Uterus (tissue), 4 donors: ENCODE data around the gene HOXA6. TPM values are rescaled to one million over a fixed set of nuclear protein-coding genes. Genes with fewer than 3 reads are reported as not detected.

Experiments used
- DNase-seq, 2 donors: peaks; one replicate each; pipeline ENCODE4 v3.0.0-alpha.2; 2019 to 2020
- H3K27ac ChIP-seq, 2 donors: fragments of 200-600 bp; sonication (generic); 1 replicate in 1 of 2; 2 replicates in 1 of 2; pipeline ENCODE4 v1.5.1; 2016 to 2018
- H3K27me3 ChIP-seq, 2 donors: fragments of 200-600 bp; sonication (generic); one replicate each; pipeline ENCODE4 v1.5.1; 2018 to 2019; ENCODE audit warnings: control low read depth in 1 of 2
- H3K36me3 ChIP-seq, 2 donors: fragments of 200-600 bp; sonication (generic); one replicate each; pipeline ENCODE4 v1.5.1; 2019; ENCODE audit warnings: control low read depth in 1 of 2
- H3K4me1 ChIP-seq, 2 donors: fragments of 200-600 bp; sonication (generic); one replicate each; pipeline ENCODE4 v1.5.1; 2018 to 2019; ENCODE audit warnings: control low read depth in 1 of 2
- H3K4me3 ChIP-seq, 2 donors: fragments of 200-600 bp; sonication (generic); 1 replicate in 1 of 2; 2 replicates in 1 of 2; pipeline ENCODE4 v1.5.1; 2018 to 2019; ENCODE audit warnings: mild to moderate bottlenecking in 1 of 2
- H3K9me3 ChIP-seq, 2 donors: fragments of 200-600 bp; sonication (generic); one replicate each; pipeline ENCODE4 v1.5.1; 2019; ENCODE audit warnings: control low read depth in 1 of 2
- CTCF ChIP-seq, 4 experiments: fragments of 200-600 bp in 2 of 4; fragments of 450-650 bp in 2 of 4; sonication (generic) in 2 of 4; IDR thresholded peaks; one replicate each; pipeline ENCODE4 v1.5.1; 2016 to 2019; ENCODE audit warnings: antibody characterized with exemption in 4 of 4, mild to moderate bottlenecking in 2 of 4, moderate library complexity in 1 of 4
- POLR2A ChIP-seq, 2 donors: fragments of 450-650 bp; IDR thresholded peaks; one replicate each; pipeline ENCODE4 v1.6.1; 2016; ENCODE audit warnings: antibody characterized with exemption in 2 of 2, mild to moderate bottlenecking in 1 of 2, moderate library complexity in 1 of 2
- intact Hi-C: fragments of 100-400 bp; cut with DNase I; formaldehyde crosslinking; loops from one replicate; pipeline ENCODE4 v1.15.1; 2023; ENCODE audit warnings: low total_unique reads
- total RNA-seq, 4 donors: library from RNA; depleted of rRNA in 3 of 4; stranded (reverse); fragments of >200 nt in 3 of 4; gene quantifications; one replicate each; pipeline versions ENCODE4 v1.1.0 to v1.2.4, GENCODE V29; 2014 to 2023
- donor health status: DM: yes; HTN: yes; CAD: no.

Gene HOXA6
- total RNA-seq, 4 donors from 2014 or later = 1.8 to 19.1 (median 15.4) TPM

- peak; percentile 19 to 22 for DNase-seq
- H3K27ac ChIP-seq = peak overlapping the region; percentile 94 to 96
- no peaks in the 10 kb centered on the region for H3K27me3 ChIP-seq
- intact Hi-C loops = loop anchor here (5.0 kb wide), 1 partner anchor 1327 kb away; no protein-coding TSS in a partner anchor
- TF ChIP-seq POLR2A (IDR thresholded peaks at IDR 0.05) = no peak
- no peak for TF ChIP-seq CTCF (IDR thresholded peaks at IDR 0.05)
- peak overlapping the region; percentile 56 to 79 for H3K4me3 ChIP-seq
- no peaks in the 10 kb centered on the region for H3K9me3 ChIP-seq
- no peaks in the 10 kb centered on the region for H3K36me3 ChIP-seq
- no peaks in the 10 kb centered on the region for H3K4me1 ChIP-seq
Observed at GRCh38 chr7:27183682-27184336, 36.2 kb upstream of the HOXA6 start.

DNA sequence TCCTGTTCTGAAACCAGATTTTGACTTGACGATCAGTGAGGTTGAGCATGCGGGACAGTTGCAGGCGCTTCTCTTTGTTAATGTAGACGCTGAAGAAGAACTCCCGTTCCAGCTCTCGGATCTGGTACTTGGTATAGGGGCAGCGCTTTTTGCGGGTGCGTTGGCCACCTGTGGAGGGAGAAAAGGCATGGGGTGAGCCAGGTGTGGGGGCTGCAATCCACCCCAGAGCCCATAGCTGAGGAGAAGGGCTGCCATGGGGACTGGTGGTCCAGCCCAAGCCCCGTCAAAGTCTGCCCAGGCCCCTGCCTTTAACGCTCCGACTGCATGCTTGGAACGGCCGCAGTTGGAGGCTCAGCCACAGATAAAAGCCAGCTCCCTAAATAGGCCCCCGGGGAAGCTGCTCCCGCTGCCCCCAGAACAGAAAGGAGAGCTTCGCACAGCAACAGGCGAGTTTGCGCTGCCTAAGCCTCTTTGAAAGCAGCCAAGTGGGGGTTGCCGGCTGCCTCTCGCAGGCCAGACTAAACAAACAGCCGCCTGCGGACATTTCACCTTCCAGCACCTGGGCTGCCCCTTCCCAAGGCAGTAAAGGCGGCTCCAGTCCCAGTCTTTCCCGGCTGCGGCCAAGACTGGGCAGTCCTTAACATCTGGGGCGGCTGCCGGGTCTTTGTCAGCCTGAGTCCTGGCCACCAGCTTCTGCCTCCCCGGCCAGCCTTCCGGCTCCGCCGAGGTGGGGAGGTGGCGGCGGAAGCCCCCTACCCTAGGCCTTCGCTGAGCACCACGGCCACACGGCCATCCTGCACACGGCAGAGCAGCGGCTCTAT, 35.5 kb upstream of the HOXA6 start:
- H3K36me3 ChIP-seq = no peaks in the 10 kb centered on the region
- H3K4me1 ChIP-seq = no peaks in the 10 kb centered on the region
- H3K27ac ChIP-seq = peak overlapping the region; percentile 94 to 96
- intact Hi-C loops = loop anchor here (5.0 kb wide), 1 partner anchor 1326 kb away; no protein-coding TSS in a partner anchor
- no peaks in the 10 kb centered on the region for H3K9me3 ChIP-seq
- peak overlapping the region; percentile 56 to 79 for H3K4me3 ChIP-seq
- no peaks in the 10 kb centered on the region for H3K27me3 ChIP-seq
- TF ChIP-seq CTCF (IDR thresholded peaks at IDR 0.05) = no peak
- TF ChIP-seq POLR2A (IDR thresholded peaks at IDR 0.05) = no peak
- peak; percentile 27 to 32 for DNase-seq

DNA sequence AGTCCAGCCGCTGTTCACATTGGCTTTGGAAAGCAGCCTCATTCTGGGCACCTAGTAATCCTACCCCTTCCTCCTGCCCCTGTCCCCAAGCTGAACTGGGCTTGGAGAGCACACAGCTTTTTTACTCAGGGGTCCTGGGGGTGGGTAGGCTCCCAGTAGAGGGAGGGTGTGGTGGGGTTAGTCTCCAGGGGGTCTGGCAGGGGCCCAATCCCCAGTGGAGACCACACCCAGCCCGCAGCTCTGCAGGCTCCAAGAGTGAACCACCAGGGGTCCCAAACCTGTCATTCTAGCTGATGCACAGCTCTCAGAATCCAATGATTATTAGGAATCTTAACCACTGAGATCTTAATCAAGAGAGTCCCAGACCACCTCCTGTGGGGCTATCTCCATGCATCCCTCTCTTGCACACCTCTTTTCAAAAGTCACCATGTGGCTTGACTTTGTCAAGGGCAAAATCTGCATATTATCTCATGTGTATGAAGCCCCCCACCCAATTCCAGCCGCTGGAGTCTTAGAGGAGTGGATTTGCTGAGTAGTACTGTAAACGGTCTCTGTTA, 34.8 kb upstream of the HOXA6 start:
- DNase-seq = peak; percentile 26 to 35
- no peaks in the 10 kb centered on the region for H3K4me1 ChIP-seq

GRCh38 chr7:27181795-27182275, 34.3 kb upstream of the HOXA6 start:
- peak; percentile 43 to 47 for DNase-seq
- Histone ChIP-seq H3K9me3 (no peaks in the 10 kb centered on the region), H3K4me3 (peak overlapping the region; percentile 56 to 79), H3K27me3 (no peaks in the 10 kb centered on the region), H3K4me1 (no peaks in the 10 kb centered on the region), H3K36me3 (no peaks in the 10 kb centered on the region), H3K27ac (peak overlapping the region; percentile 94 to 96)
- no peak for TF ChIP-seq POLR2A (IDR thresholded peaks at IDR 0.05)
- TF ChIP-seq CTCF (IDR thresholded peaks at IDR 0.05) = no peak
- intact Hi-C loops = loop anchor here (5.0 kb wide), 1 partner anchor 1325 kb away; no protein-coding TSS in a partner anchor

More for the DNA sequence above, 34.8 kb upstream of the HOXA6 start:
- TF ChIP-seq CTCF (IDR thresholded peaks at IDR 0.05) (no peak), POLR2A (IDR thresholded peaks at IDR 0.05) (no peak)
- Histone ChIP-seq H3K27ac (peak overlapping the region; percentile 94 to 96), H3K36me3 (no peaks in the 10 kb centered on the region), H3K27me3 (no peaks in the 10 kb centered on the region), H3K4me3 (peak overlapping the region; percentile 56 to 79), H3K9me3 (no peaks in the 10 kb centered on the region)
- intact Hi-C loops = loop anchor here (5.0 kb wide), 1 partner anchor 1325 kb away; no protein-coding TSS in a partner anchor
